ENCODE data around the gene BAZ2B. TPM values are rescaled to one million over a fixed set of nuclear protein-coding genes. Genes with fewer than 3 reads are reported as not detected.
A peak's percentile ranks its signal among the peaks of the same experiment; 100 is the strongest.

Gene BAZ2B
- total RNA-seq, 1 experiment from 2014 or later, result 54.9 TPM

- no CpG with 5 or more reads among the region's 4 CpGs for WGBS (ENCODE audit: extremely low coverage, insufficient read length, low lambda C conversion rate)
- H3K4me3 Mint-ChIP-seq, result no peak overlapping the region
- peak overlapping the region in 1 of 3 experiments; percentile 10; a peak in 3 of 7 replicates for H3K27ac Mint-ChIP-seq
- peaks cover 2% of the 10 kb centered on the region; the same call in 1 of the 2 replicates for H3K79me2 ChIP-seq (ENCODE audit: insufficient read depth, low read length)
- H3K9ac ChIP-seq (ENCODE audit: extremely low read depth, insufficient read length, low read length), result no peak overlapping the region
- peaks cover 3 to 4% of the 10 kb centered on the region in 2 experiments; a peak in 2 of 4 replicates for H3K4me1 Mint-ChIP-seq
- H2BK120ac ChIP-seq (ENCODE audit: low read depth, low read length, poor library complexity, severe bottlenecking), result no peak overlapping the region
- H3K4me1 ChIP-seq (ENCODE audit: insufficient read depth, low read length), result 0 out of 2 replicates have a peak, but pooled peaks cover 2% of the 10 kb centered on the region
- no peak overlapping the region for H3K27ac ChIP-seq (ENCODE audit: insufficient read length, low read depth, low read length)
- no peak overlapping the region for H3K14ac ChIP-seq (ENCODE audit: insufficient read depth, low read length)
- no peak overlapping the region for H2BK15ac ChIP-seq (ENCODE audit: low read depth, low read length)
- no peaks in the 10 kb centered on the region for H4K20me1 ChIP-seq (ENCODE audit: control insufficient read depth, insufficient read depth, insufficient read length)
- no peaks in the 10 kb centered on the region for H3K9me3 ChIP-seq (ENCODE audit: control insufficient read depth, low read depth, low read length)
- no peak overlapping the region for H3K56ac ChIP-seq (ENCODE audit: insufficient read length, low read depth, low read length)
- no peak overlapping the region for H2AFZ ChIP-seq (ENCODE audit: low read length)
- no peak overlapping the region for H4K91ac ChIP-seq (ENCODE audit: insufficient read length, low read depth, low read length)
- H3K4ac ChIP-seq (ENCODE audit: low read depth, low read length), result no peak overlapping the region
- no peak overlapping the region for H2BK12ac ChIP-seq (ENCODE audit: insufficient read length, low read depth, low read length)
- H3K79me1 ChIP-seq (ENCODE audit: insufficient read depth, low read depth, low read length, poor library complexity, severe bottlenecking), result peaks cover 7% of the 10 kb centered on the region
- H2BK20ac ChIP-seq (ENCODE audit: low read depth, low read length, poor library complexity, severe bottlenecking), result no peak overlapping the region
- H3K23ac ChIP-seq (ENCODE audit: insufficient read length, low read depth, low read length), result no peak overlapping the region
- H4K8ac ChIP-seq (replicated peaks; ENCODE audit: insufficient read length, low read depth, low read length), result no peak overlapping the region
- H3K23me2 ChIP-seq (ENCODE audit: insufficient read length, low read depth, low read length, poor library complexity, severe bottlenecking), result no peaks in the 10 kb centered on the region
- no peak overlapping the region for H4K5ac ChIP-seq (ENCODE audit: insufficient read length, low read depth, low read length)
- no peaks in the 10 kb centered on the region for H3K27me3 ChIP-seq (ENCODE audit: insufficient read depth, low read length)
- no peak overlapping the region for H3K18ac ChIP-seq (ENCODE audit: insufficient read length, low read depth, low read length)
- no peak for DNase-seq
- no peak overlapping the region for H3K4me2 ChIP-seq (ENCODE audit: insufficient read depth, insufficient read length, low read length)
- H3K36me3 Mint-ChIP-seq (ENCODE audit: insufficient read depth in 1 of 3, low read depth in 3 of 3), result peaks cover 4 to 9% (median 5%) of the 10 kb centered on the region in 3 experiments; a peak in 4 of 7 replicates
- no peak for TF ChIP-seq CTCF (conservative IDR thresholded peaks at IDR 0.05)
- H2AK5ac ChIP-seq (ENCODE audit: insufficient read length, low read length), result no peak overlapping the region
- H3K9me3 Mint-ChIP-seq, result no peaks in the 10 kb centered on the region
- no peak overlapping the region for H2BK5ac ChIP-seq (ENCODE audit: insufficient read length, low read length)
- H3K27me3 Mint-ChIP-seq (ENCODE audit: low read depth), result no peaks in the 10 kb centered on the region
- H3T11ph ChIP-seq (ENCODE audit: low read length), result no peak overlapping the region
Measured at GRCh38 chr2:159592441-159592840, 23.9 kb downstream of the BAZ2B start.

Data from H9 (cell line).